Neuronal stem cell (in vitro differentiated cells): ENCODE measurements around the gene PRR33.

ENCODE experiments used
- DNase-seq: peaks from one replicate; pipeline ENCODE4 v3.0.0-alpha.2; 2013; ENCODE audit warnings: low spot score
- H2AFZ ChIP-seq: one replicate; pipeline ENCODE4 v1.6.1; 2013; ENCODE audit warnings: mild to moderate bottlenecking, low read length, inconsistent platforms
- H2AK5ac ChIP-seq: 2 replicates; pipeline ENCODE4 v1.6.1; 2013; ENCODE audit warnings: low read depth, mild to moderate bottlenecking, inconsistent platforms, low read length, moderate library complexity, mixed read lengths
- H2BK120ac ChIP-seq: 2 replicates; pipeline ENCODE4 v1.6.1; 2013; ENCODE audit warnings: low read depth, mild to moderate bottlenecking, inconsistent platforms, low read length, moderate library complexity, mixed read lengths
- H2BK12ac ChIP-seq: one replicate; pipeline ENCODE4 v1.6.1; 2013; ENCODE audit warnings: low read length, inconsistent platforms
- H2BK15ac ChIP-seq: 2 replicates; pipeline ENCODE4 v1.6.1; 2013; ENCODE audit warnings: mild to moderate bottlenecking, low read length, inconsistent platforms, mixed read lengths
- H2BK5ac ChIP-seq: one replicate; pipeline ENCODE4 v1.6.1; 2013; ENCODE audit warnings: inconsistent platforms, mild to moderate bottlenecking, low read length, moderate library complexity
- H3K14ac ChIP-seq: one replicate; pipeline ENCODE4 v1.6.1; 2013; ENCODE audit warnings: low read length, inconsistent platforms
- H3K18ac ChIP-seq: 2 replicates; pipeline ENCODE4 v1.6.1; 2013; ENCODE audit warnings: low read length, inconsistent platforms
- H3K23ac ChIP-seq: 2 replicates; pipeline ENCODE4 v1.6.1; 2013; ENCODE audit warnings: low read depth, mild to moderate bottlenecking, mixed read lengths, low read length, inconsistent platforms; ENCODE audit not compliant: poor library complexity
- H3K27ac ChIP-seq: replicated peaks from 3 replicates; pipeline ENCODE4 v1.5.1; 2013; ENCODE audit warnings: low read length, inconsistent platforms
- H3K27me3 ChIP-seq, 3 experiments: 2 replicates each; pipeline ENCODE4 v1.6.1; 2013; ENCODE audit warnings: low read length in 3 of 3, mild to moderate bottlenecking in 2 of 3, inconsistent platforms in 1 of 3, low read depth in 1 of 3, mixed read lengths in 1 of 3, moderate library complexity in 1 of 3; ENCODE audit not compliant: control insufficient read depth in 3 of 3, insufficient read depth in 3 of 3
- H3K36me3 ChIP-seq, 2 donors: replicated peaks in 1 of 2; 2 replicates each; pipeline ENCODE4 v1.6.1; 2013; ENCODE audit warnings: low read length in 2 of 2; ENCODE audit not compliant: control insufficient read depth in 2 of 2, insufficient read depth in 2 of 2
- H3K4ac ChIP-seq: 2 replicates; pipeline ENCODE4 v1.6.1; 2013; ENCODE audit warnings: inconsistent platforms, mild to moderate bottlenecking, low read length, moderate library complexity
- H3K4me1 ChIP-seq, 2 donors: 1 replicate in 1 of 2; 2 replicates in 1 of 2; pipeline ENCODE4 v1.6.1; 2013; ENCODE audit warnings: low read length in 2 of 2, low read depth in 1 of 2; ENCODE audit not compliant: control insufficient read depth in 2 of 2, insufficient read depth in 1 of 2
- H3K4me2 ChIP-seq: one replicate; pipeline ENCODE4 v1.6.1; 2013; ENCODE audit warnings: mild to moderate bottlenecking, low read length, inconsistent platforms; ENCODE audit not compliant: insufficient read depth, poor library complexity, severe bottlenecking
- H3K4me3 ChIP-seq, 2 donors: 2 replicates each; pipeline ENCODE4 v1.5.1; 2013; ENCODE audit warnings: low read length in 2 of 2, mild to moderate bottlenecking in 2 of 2, inconsistent platforms in 1 of 2, moderate library complexity in 1 of 2
- H3K79me1 ChIP-seq: one replicate; pipeline ENCODE4 v1.6.1; 2013; ENCODE audit warnings: low read depth, mild to moderate bottlenecking, inconsistent platforms, low read length, moderate library complexity
- H3K9ac ChIP-seq: one replicate; pipeline ENCODE4 v1.6.1; 2013; ENCODE audit warnings: mild to moderate bottlenecking, low read depth, low read length, inconsistent platforms; ENCODE audit not compliant: poor library complexity
- H3K9me3 ChIP-seq, 2 donors: replicated peaks in 1 of 2; 2 replicates each; pipeline versions ENCODE3 to v1.6.1; 2013; ENCODE audit warnings: low read length in 2 of 2, mild to moderate bottlenecking in 2 of 2, inconsistent platforms in 1 of 2, low read depth in 1 of 2, mixed read lengths in 1 of 2, moderate library complexity in 1 of 2; ENCODE audit not compliant: control insufficient read depth in 2 of 2, insufficient read depth in 1 of 2
- H4K8ac ChIP-seq: one replicate; pipeline ENCODE4 v1.6.1; 2013; ENCODE audit warnings: low read depth, mild to moderate bottlenecking, inconsistent platforms, low read length, moderate library complexity
- H4K91ac ChIP-seq: one replicate; pipeline ENCODE4 v1.6.1; 2013; ENCODE audit warnings: low read length, low read depth, mild to moderate bottlenecking, inconsistent platforms; ENCODE audit not compliant: poor library complexity
- WGBS, 2 donors: extraction: QIAGEN DNeasy Blood & Tissue Kit; methylation state at CpG; one replicate each; pipeline ENCODE4 v1.1.7; 2013; ENCODE audit warnings: missing lambda C conversion rate in 2 of 2, mixed read lengths in 1 of 2; ENCODE audit not compliant: insufficient read length in 2 of 2, insufficient replicate concordance in 1 of 2; ENCODE audit errors: extremely low coverage in 2 of 2; 5-methylcytosine and 5-hydroxymethylcytosine counted together

PRR33 gene

DNA sequence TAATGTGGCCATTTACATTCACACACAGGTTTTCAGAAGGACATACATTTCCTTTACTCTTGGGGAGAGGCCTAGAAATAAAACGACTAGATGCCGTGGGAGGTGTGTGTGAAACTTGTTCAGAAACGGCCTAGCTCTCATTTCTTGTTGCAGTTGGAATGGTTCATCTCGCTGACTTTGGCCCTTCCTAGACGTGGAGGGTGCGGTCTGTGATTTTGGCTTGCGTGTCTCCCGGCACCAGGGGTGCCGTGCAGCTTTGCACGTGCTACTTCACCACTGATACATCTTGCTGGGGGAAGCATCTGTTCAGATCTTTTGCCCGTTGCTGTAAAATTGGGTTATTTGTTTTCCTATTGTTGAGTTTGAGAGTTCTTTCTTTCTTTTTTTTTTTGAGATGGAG lies 3.1 kb upstream of the PRR33 start:
- Histone ChIP-seq H3K4me2 (no peak overlapping the region), H2BK5ac (no peak overlapping the region), H3K27me3 (peaks cover 0 to 18% (median 0%) of the 10 kb centered on the region in 3 experiments), H3K4me3 (no peak overlapping the region), H3K36me3 (no peaks in the 10 kb centered on the region), H4K8ac (no peak overlapping the region), H2BK15ac (no peak overlapping the region), H2BK120ac (no peak overlapping the region), H4K91ac (no peak overlapping the region), H3K18ac (no peak overlapping the region), H3K79me1 (no peaks in the 10 kb centered on the region), H3K4me1 (no peaks in the 10 kb centered on the region), H3K14ac (no peak overlapping the region), H2AFZ (no peak overlapping the region), H2BK12ac (no peak overlapping the region), H3K9me3 (no peaks in the 10 kb centered on the region), H3K4ac (no peak overlapping the region), H2AK5ac (no peak overlapping the region), H3K27ac (no peak overlapping the region), H3K9ac (no peak overlapping the region), H3K23ac (no peak overlapping the region)
- no CpG with 5 or more reads among the region's 11 CpGs for WGBS, 2 donors
- no peak for DNase-seq

- Histone ChIP-seq H3K9ac (no peak overlapping the region), H3K27ac (no peak overlapping the region), H3K4me1 (no peaks in the 10 kb centered on the region), H3K79me1 (no peaks in the 10 kb centered on the region), H2AFZ (no peak overlapping the region), H3K23ac (no peak overlapping the region), H3K14ac (no peak overlapping the region), H3K18ac (no peak overlapping the region), H3K36me3 (no peaks in the 10 kb centered on the region), H3K9me3 (no peaks in the 10 kb centered on the region), H4K91ac (no peak overlapping the region), H2BK120ac (no peak overlapping the region), H2BK5ac (no peak overlapping the region), H3K4me3 (no peak overlapping the region), H3K4ac (no peak overlapping the region), H2AK5ac (no peak overlapping the region), H4K8ac (no peak overlapping the region), H3K27me3 (peaks cover 0 to 15% (median 0%) of the 10 kb centered on the region in 3 experiments), H2BK15ac (no peak overlapping the region), H3K4me2 (no peak overlapping the region), H2BK12ac (no peak overlapping the region)
- WGBS, 2 donors = 100% methylated on average over 1 to 2 of the region's 5 CpGs
- no peak for DNase-seq
Observed at GRCh38 chr11:1893581-1894359, 2.1 kb upstream of the PRR33 start.

DNA sequence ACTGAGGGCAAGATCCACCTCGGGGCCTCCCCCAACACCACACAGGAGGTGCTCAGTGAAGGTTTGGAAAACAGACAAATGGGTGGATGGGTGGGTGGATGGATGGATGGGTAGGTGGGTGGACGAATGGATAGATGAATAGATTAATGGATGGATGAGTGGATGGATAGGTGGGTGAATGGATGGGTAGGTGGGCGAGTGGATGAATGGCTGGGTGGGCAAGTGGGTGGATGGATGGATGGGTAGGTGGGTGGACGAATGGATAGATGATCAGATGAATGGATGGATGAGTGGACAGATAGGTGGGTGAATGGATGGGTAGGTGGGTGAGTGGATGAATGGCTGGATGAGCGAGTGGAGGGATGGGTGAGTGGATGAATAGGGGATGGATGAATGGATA lies 863 bp upstream of the PRR33 start:
- WGBS, 2 donors = 100% methylated on average over 1 of the region's 5 CpGs; no CpG with 5 or more reads in 1 of the 2 donors
- Histone ChIP-seq H3K4me3 (no peak overlapping the region), H3K4ac (no peak overlapping the region), H4K91ac (no peak overlapping the region), H3K23ac (no peak overlapping the region), H2BK120ac (no peak overlapping the region), H3K27me3 (peaks cover 0 to 21% (median 0%) of the 10 kb centered on the region in 3 experiments), H3K36me3 (no peaks in the 10 kb centered on the region), H3K18ac (no peak overlapping the region), H2BK12ac (no peak overlapping the region), H2BK15ac (no peak overlapping the region), H3K9me3 (no peaks in the 10 kb centered on the region), H3K79me1 (no peaks in the 10 kb centered on the region), H3K9ac (no peak overlapping the region), H3K4me1 (no peaks in the 10 kb centered on the region), H2AFZ (no peak overlapping the region), H4K8ac (no peak overlapping the region), H3K4me2 (no peak overlapping the region), H3K14ac (no peak overlapping the region), H2BK5ac (no peak overlapping the region), H3K27ac (no peak overlapping the region), H2AK5ac (no peak overlapping the region)
- no peak for DNase-seq

DNA sequence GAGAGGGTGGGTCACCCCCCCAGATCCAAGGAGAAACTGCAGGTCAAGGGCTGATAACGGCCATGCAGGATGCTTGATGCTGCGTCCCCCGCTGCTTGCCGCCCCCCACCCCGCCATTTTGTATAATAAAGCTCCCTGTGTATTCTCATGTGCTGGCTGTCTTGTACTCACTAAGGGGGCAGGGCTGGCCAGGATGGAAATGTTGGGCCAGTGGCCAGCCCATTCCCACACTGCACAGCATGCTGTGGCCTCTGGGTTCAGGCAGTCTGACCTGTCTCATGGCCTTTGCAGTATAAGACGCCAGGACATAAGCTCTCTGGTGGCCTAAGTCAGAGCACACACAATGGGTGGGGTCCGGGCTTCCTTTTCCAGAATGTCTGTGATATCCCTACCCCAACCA lies 421 bp upstream of the PRR33 start:
- WGBS, 2 donors = no CpG with 5 or more reads among the region's 7 CpGs
- H3K36me3 ChIP-seq = no peaks in the 10 kb centered on the region
- no peak overlapping the region for H3K4me2 ChIP-seq
- H3K9me3 ChIP-seq = no peaks in the 10 kb centered on the region
- peak overlapping the region; percentile 4 for H3K9ac ChIP-seq
- H2BK15ac ChIP-seq = peak overlapping the region; percentile 67
- H3K79me1 ChIP-seq = no peaks in the 10 kb centered on the region
- peak overlapping the region; percentile 17 for H3K18ac ChIP-seq
- no peak overlapping the region for H4K91ac ChIP-seq
- peak overlapping the region; percentile 21 for H3K14ac ChIP-seq
- H2BK120ac ChIP-seq = no peak overlapping the region
- H3K4me3 ChIP-seq = no peak overlapping the region
- H2BK12ac ChIP-seq = peak overlapping the region; percentile 41
- no peak overlapping the region for H2AFZ ChIP-seq
- peaks cover 0 to 19% (median 0%) of the 10 kb centered on the region in 3 experiments for H3K27me3 ChIP-seq
- H2AK5ac ChIP-seq = peak overlapping the region; percentile 97
- H2BK5ac ChIP-seq = no peak overlapping the region
- no peaks in the 10 kb centered on the region for H3K4me1 ChIP-seq
- H3K27ac ChIP-seq = no peak overlapping the region
- no peak overlapping the region for H4K8ac ChIP-seq
- no peak for DNase-seq
- H3K4ac ChIP-seq = no peak overlapping the region
- no peak overlapping the region for H3K23ac ChIP-seq
